GM18868 (cell line): ENCODE measurements around the gene CLTA.

Source experiments
- ATAC-seq: cut with Tn5 transposase; IDR thresholded peaks from one replicate; pipeline ENCODE4 v1.9.1; 2021; ENCODE audit warnings: mild to moderate bottlenecking, moderate library complexity; ENCODE audit not compliant: unreplicated experiment

The CLTA gene

GRCh38 chr9:36187414-36187813 is 3.3 kb upstream of the CLTA start:
- no peak for ATAC-seq

GRCh38 chr9:36188212-36188611 is 2.5 kb upstream of the CLTA start:
- ATAC-seq: no peak

- no peak for ATAC-seq
These were observed 745 bp upstream of the CLTA start for GRCh38 chr9:36189976-36190375.

DNA sequence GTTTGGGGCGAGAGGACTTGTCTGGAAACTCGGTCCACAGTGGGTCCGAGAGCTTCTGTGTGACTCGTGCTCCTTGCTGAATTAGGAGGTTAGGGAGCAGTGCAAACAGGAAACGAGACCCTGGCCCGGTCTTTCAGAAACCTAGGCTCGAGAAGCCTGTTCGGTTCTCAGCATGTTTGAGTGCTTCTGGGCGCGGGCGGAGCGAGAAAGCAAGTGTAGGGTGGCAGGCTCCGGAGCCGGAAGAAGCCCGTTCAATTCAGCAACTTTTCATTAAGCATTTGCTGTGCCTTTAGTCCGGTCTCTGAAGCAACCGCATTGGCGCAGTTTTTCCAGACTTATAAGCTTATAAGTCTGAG is 547 bp downstream of the CLTA start:
- no peak for ATAC-seq

- ATAC-seq: no peak
These were observed 965 bp downstream of the CLTA start for GRCh38 chr9:36191686-36192085.

- no peak for ATAC-seq
These were observed 1.5 kb downstream of the CLTA start for GRCh38 chr9:36192196-36192595.

DNA sequence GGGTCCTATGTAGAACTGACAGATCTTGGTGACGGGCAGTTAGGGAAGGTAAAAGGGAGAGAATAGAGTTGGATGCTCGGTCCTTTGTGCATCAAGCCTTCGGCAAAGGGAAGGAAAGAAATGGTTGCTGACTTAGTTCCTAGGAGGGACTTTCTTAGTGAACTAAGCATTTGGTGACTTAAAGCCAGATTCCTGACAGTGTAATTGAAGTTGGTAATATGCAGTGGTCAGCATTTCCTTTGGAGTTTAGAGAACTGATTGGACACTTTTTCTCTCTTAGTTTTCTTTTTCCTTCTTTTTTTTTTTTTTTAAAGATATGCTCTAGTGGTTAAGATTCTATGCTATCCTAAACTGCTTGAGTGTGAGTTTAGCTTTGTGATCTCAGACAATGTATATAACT is 2.3 kb downstream of the CLTA start:
- no peak for ATAC-seq

DNA sequence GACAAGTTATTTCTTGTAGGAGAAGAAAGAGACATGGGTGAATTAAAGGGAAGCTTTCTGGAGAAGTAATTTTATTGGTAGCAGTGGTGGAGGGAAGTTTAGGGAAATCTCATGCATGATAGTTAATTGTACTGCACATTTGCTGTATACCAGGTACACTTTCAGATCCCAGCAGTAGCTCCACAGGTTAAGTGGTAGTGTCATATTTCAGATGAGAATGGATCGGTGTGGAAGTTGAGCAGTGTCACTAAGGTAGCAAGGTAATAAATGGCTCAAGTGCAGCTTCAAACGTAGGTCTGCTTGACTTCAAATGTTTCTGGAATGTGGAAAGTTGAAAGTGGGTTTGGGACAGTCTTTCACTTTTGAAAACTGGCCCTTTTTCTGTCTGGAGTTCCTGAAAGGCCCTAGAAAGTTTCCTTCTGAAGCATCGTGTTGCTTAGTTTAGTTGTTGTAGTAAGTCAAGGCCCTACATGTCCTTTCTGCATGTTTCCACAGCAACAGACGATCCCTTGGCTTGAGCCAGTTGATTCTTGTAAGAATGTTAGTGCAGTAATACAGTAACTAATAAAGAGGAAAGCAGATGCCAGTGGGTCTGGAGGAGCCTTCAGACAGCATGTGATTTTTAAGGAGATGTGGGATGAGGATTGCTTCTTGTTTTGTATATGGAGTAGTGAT is 3.7 kb downstream of the CLTA start:
- no peak for ATAC-seq

DNA sequence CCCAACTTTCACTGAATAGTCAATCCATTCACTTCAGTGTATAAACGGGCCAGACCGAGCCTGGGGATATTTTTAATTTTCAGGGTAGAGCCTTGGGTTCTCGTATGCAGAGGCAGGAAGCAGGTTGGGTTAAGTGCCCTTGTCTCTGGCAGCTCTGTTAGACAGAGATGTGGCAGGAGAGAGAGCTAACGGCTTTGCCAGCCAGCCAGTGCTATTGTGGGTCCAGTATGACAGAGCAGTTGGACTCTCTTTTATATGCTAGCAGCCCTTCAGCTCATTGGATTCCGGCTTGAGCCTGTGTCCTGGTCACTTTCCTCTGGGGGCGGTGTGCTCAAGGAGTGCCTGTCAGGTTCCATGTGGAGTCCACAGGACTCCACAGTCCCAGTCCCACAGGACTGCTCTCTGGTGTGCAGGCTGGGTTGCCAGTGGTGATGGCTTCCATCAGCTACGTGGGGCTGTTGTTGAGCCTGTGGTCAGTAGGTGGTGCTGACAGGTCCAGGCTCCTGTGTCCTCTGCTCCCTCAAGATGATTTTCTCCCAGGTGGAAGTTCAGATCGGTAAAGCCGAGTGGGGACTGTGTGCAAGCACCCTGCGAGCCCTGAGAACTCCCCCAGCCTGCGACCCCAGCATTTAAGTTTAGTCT is 14.3 kb downstream of the CLTA start:
- no peak for ATAC-seq

- no peak for ATAC-seq
These were observed 16.3 kb downstream of the CLTA start for GRCh38 chr9:36207016-36207415.

GRCh38 chr9:36207546-36208012 is 16.9 kb downstream of the CLTA start:
- no peak for ATAC-seq

- no peak for ATAC-seq
These were observed 18.0 kb downstream of the CLTA start for GRCh38 chr9:36208521-36209253.

DNA sequence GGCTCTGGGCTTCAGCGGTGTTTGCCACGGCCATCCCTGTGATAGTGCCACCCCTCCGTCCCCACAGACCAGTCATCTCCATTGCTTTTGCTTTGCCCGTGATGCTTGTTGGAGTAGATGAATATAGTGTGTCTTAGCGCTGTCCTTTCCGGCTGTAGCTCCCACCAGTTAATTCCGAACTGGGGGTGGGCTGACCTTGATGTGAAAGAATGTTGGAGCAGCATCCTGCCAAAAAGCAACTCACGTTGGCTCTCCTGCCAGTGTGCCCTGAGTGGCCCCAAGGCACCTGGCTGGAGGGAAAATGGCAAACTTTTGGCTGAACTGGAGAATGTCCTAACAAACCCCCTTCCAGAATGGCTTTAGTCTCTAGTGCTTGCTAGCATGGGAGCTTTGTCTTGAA is 20.0 kb downstream of the CLTA start:
- no peak for ATAC-seq

DNA sequence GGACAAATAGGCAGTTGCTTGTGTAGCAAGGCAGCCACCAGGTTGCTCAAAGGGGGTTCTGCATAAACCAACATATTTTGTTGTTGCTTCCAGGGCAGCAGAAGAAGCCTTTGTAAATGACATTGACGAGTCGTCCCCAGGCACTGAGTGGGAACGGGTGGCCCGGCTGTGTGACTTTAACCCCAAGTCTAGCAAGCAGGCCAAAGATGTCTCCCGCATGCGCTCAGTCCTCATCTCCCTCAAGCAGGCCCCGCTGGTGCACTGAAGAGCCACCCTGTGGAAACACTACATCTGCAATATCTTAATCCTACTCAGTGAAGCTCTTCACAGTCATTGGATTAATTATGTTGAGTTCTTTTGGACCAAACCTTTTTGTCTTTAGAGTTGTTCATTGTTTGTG is 20.8 kb downstream of the CLTA start:
- no peak for ATAC-seq

DNA sequence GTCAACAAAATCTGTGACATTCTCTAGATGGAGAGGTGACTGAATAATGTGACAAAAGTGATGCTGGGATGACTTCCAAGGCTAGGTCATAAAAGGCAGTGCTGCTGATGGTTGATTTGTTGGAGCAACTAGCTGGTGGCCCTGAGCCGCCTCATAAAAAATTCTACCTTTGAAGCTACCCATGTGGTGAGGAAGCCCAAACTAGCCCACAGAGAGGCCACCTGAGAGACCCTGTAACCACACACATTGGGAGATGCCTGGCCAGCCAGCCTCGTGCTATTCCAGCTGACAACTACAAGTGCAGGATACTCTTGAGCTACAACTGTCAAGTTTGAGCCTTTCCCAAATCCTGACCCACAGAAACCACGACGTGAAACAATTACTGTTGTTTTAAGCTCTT is 22.7 kb downstream of the CLTA start:
- ATAC-seq: no peak

DNA sequence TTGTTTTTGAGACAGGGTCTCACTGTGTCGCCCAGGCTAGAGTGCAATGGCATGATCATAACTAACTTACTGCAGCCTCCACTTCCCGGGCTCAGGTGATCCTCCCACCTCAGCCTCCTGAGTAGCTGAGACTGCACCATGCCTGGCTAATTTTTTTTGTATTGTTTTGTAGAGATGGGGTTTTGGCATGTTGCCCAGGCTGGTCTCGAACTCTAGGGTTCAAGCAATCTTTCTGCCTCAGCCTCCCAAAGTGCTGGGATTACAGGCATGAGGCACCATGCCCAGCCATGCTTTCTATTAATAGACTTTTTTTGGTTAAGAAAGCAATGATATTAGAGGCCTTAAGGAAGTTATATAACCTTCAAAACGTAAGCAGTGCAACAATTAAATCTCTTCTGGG is 23.3 kb downstream of the CLTA start:
- ATAC-seq: no peak

GRCh38 chr9:36214571-36214970 is 23.9 kb downstream of the CLTA start:
- ATAC-seq: no peak

- no peak for ATAC-seq
These were observed 26.7 kb downstream of the CLTA start for GRCh38 chr9:36217256-36217968.

- ATAC-seq: no peak
These were observed 27.3 kb downstream of the CLTA start for GRCh38 chr9:36218011-36218410.

DNA sequence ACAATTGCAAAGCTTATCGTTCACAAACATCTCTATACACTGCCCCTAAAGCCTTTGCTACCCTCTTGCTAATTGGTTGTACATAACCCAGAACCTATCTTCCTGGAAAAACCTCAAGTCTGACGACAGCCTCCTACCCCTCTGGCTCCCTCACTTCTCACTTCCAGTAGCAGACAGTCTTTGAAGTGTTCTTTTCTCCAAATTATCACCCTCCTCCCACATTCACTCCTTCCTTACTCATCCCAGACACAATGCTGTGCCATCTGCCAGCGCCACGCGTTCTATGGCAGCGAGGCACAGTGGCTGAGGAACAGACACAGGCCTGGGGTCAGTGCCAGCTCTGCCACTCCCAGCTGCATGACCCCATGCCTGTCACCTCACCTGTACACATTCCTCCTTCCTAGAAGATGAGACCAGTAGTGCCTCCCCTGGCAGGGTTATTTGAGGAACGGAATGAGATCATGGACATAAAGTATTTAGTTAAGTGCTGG is 27.7 kb downstream of the CLTA start:
- no peak for ATAC-seq

GRCh38 chr9:36221667-36222066 is 30.9 kb downstream of the CLTA start:
- ATAC-seq: no peak
